GM04504 (cell line): ENCODE measurements around the gene DPT.

ENCODE experiments used
- DNase-seq: peaks from one replicate; pipeline ENCODE4 v3.0.0-alpha.2; 2012; ENCODE audit warnings: low read depth

The DPT gene

GRCh38 chr1:168656485-168656884 is 72.5 kb downstream of the DPT start:
- no peak for DNase-seq

DNA sequence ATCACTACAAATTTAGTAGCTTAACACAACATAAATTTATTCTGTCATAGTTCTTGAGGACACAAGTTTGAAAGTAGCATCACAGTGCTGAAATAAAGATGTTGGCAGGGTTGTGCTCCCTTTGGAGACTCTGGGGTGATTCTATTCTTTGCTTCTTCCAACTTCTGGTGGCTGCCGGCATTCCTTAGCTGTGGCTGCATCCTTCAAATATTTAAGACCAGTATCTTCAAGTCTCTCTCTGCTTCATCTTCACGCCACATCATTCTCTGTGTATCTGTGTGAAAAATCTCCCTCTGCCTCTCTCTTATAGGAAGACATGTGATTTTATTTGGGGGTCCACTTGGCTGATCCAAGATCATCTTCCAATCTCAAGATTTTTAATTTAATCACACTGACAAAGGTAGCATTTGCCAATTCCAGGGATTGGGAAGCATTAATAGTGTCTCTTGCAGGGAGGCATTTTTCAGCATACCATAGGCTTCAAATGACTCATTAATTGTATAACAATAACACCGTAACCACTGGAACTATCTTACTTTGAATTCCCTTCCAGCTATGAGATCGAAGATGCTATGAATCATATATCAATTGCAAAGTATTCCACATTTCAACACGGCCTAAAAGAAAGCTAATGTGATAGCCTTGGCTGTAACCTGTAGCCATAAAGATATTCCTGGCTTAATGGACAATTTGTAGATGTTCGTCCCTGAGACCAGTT is 74.6 kb downstream of the DPT start:
- no peak for DNase-seq

DNA sequence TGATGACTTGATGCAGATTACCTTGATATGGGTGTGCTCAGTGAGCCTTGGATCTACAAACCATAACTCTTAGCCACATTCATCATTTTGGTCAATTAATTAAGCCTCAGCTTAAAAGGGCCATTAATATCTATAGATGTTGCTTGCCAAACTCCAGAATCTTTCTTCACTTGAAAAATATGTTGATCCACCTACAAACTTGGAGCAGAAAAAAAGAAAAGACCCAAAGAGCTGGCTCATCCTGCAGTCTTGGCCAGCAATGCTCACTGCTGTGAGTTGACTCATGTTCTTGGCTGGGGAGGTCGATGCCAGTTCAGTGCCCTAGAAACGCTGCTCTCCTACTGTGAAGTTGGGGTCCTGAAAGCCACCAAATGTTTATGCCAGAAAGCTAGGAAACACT is 75.4 kb downstream of the DPT start:
- DNase-seq: no peak

- no peak for DNase-seq
These were observed 83.3 kb downstream of the DPT start for GRCh38 chr1:168645721-168646120.
